Myocyte (in vitro differentiated cells): Measurements from ENCODE around the gene RINL. TPM values are rescaled to one million over a fixed set of nuclear protein-coding genes. Genes with fewer than 3 reads are reported as not detected.
"Not testable (repeated sequence)": the region's sequence is repeated elsewhere in the genome, so short reads cannot be mapped to it uniquely, and the experiment has no call there.

Source experiments
- DNase-seq: peaks from one replicate; pipeline ENCODE4 v3.0.0-alpha.2; 2012; ENCODE audit warnings: low read depth
- total RNA-seq: library from RNA; depleted of rRNA; stranded (reverse); fragments of >200 nt; gene quantifications from 2 replicates; pipeline ENCODE4 v1.2.3, GENCODE V29; 2014

RINL gene
- total RNA-seq, 1 donor from 2014 or later: 8.3 TPM

- DNase-seq: peak; percentile 80
These were observed 712 bp upstream of the RINL start for GRCh38 chr19:38878575-38879399.

GRCh38 chr19:38875656-38876395, 2.2 kb downstream of the RINL start:
- peak; percentile 66 for DNase-seq

DNA sequence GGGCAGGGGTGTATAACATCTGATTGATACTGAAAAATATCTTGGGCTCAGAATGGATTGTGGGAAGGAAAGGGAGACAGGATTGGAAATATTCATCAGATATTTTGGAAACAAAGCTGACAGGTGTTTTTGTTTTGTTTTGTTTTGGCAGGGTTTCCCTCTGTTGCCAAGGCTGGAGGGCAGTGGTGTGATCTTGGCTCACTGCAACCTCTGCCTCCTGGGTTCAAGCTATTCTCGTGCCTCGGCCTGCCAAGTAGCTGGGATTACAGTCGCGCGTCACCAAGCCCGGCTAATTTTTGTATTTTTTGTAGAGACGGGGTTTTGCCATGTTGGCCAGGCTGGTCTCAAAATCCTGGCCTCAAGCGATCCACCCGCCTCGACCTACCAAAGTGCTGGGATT, 4.7 kb downstream of the RINL start:
- peak; percentile 66 for DNase-seq

DNA sequence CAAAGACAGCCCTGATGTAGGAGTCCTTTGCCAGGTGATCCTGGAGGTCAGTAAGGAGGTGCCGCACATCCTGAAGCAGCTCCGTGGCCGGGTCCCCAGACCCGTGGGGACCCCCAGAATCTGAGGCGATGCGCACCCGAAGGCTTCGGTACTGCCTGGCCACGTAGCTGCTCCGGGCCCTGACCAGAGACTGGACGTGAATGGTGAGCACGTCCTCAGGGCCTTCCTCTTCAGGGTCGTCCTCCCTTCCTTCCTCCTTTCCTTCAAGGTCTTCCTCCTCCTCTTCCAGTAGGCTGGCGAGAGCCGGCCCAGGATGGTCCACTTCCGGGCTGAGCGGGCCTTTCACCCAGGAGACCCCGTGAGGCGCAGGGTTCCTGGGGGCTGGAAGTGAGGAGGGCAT, 7.5 kb downstream of the RINL start:
- DNase-seq: no peak

- DNase-seq: no peak
These were observed 8.1 kb downstream of the RINL start for GRCh38 chr19:38869836-38870607.

DNA sequence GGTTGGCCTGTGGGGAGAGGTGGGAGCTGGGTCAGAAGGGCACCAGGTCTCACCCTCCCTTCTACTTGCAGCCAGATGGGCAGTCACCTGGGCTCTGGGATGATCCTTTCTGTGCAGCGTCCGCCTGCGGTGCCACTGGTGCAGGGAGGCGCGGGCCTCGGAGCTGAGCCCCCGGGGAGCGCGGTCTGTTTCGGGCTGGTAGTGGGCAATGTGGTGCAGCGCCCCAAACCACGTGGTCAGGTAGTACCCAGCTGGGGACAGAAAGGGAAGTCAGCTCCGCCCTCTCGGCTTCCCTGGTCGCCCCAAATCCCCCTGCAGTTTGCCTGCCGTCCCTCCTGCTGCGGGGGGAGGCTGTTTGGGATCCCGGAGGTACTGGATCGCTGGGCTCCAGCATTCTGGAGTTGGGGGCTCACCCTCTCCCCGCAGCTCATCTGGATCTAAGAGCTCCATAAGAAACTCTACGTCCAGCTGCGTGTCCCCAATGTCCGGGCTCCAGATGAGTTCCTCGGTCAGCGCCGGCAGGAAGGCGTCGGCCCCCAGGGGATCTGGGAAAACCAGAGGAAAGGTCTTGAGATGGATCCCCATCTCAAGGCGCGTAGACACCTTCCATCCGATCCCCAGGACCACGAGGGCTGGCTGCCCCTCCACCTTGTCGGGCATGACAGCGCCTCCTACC, 8.8 kb downstream of the RINL start:
- DNase-seq: no peak

GRCh38 chr19:38868551-38868950, 9.5 kb downstream of the RINL start:
- DNase-seq: no peak

DNA sequence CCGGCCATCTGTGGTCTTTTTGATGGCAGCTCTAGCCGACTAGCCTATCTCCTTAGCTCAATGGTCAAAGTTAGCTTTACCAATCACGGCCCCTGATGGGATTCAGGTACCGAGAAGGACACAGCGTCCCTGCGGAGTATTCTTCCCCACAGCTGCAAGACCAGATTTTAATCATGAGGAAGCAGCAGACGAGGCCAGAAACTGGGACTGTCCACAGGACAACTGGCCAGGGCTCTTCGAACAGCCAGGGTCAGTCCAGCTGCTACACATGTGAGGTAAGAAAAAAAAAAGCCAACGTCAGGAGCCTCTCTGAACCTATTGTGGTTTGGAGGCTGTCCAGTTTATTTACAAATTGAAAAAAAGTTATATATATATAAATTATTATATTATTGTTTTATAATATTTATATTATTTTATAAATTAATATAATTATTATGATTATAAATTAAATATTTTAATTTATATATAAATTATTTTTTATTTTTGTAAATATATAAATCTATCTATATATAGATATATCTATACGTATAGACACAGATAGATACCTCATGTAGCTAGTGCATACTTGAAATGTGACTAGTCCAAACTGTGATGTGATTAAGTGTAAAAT, 10.8 kb downstream of the RINL start:
- peak; percentile 76 for DNase-seq

- peak; percentile 92 for DNase-seq
These were observed 15.6 kb downstream of the RINL start for GRCh38 chr19:38862321-38863059.

GRCh38 chr19:38861368-38861767, 16.7 kb downstream of the RINL start:
- DNase-seq: no peak

DNA sequence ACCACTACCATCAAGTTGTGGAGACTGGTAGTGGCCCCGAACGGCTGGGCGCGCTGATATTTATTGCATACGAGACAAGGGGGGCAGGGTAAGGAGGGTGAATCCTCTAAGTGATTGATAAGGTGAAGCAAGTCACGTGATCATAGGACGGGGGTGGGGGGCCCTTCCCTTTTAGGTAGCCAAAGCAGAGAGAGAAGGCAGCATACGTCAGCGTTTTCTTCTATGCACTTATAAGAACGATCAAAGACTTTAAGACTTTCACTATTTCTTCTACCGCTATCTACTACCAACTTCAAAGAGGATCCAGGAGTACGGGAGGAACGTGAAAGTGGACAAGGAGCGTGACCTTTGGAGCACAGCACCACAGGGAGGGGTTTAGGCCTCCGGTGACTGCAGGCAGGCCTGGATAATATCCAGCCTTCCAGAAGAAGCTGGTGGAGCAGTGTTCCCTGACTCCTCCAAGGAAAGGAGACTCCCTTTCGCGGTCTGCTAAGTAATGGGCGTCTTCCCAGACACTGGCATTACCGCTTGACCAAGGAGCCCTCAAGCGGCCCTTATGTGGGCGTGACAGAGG, 18.4 kb downstream of the RINL start:
- not testable (repeated sequence) for DNase-seq

- no peak for DNase-seq
These were observed 21.3 kb downstream of the RINL start for GRCh38 chr19:38856813-38857212.

DNA sequence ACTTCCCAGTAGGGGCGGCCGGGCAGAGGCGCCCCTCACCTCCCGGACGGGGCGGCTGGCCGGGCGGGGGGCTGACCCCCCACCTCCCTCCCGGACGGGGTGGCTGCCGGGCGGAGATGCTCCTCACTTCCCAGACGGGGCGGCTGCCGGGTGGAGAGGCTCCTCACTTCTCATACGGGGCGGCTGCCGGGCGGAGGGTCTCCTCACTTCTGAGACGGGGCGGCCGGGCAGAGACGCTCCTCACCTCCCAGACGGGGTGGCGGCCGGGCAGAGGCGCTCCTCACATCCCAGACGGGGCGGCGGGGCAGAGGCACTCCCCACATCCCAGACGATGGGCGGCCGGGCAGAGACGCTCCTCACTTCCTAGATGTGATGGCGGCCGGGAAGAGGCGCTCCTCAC, 22.3 kb downstream of the RINL start:
- DNase-seq: not testable (repeated sequence)

GRCh38 chr19:38854961-38855360, 23.1 kb downstream of the RINL start:
- DNase-seq: not testable (repeated sequence)

- DNase-seq: no peak
These were observed 24.9 kb downstream of the RINL start for GRCh38 chr19:38853214-38853613.

DNA sequence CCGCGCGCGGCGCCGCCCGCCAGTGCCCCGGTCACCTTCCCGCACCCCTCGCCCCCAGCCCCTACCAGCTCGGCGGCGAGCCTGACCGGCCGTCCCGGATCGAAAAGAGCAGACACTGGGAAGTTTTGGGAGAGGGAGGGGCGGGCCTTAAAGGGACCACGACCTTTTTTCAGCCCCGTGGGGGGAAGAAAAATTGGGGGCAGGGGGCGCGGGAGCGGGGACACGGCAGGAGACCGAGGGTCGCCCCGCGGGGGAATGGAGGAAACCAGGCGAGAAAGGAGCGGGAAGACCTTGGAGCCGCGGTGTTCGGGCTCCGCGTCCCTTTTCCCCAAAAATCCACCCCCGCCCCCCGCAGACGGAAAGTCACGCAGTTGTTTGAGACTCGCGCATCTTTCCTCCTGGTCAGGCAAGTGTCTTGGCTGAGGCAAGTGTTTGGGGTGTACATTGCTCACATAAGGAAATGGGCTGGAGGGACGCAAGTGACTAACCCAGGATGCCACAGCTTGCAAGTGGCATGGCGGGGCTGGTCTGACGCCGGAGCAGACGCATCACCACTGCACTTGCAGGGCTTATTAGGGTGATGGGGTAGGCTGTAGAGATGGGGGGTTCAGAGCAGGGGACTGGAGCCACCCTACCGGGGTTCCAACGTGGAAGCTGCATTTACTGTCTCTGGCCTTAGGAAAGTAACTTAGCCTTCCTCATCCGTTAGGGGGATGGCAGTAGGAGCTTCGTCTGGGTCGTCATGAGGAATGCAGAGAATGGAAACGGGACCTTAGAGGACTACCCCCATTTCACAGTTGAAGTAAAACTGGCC, 25.6 kb downstream of the RINL start:
- peak; percentile 83 for DNase-seq

GRCh38 chr19:38851622-38852230, 26.3 kb downstream of the RINL start:
- peak; percentile 96 for DNase-seq

DNA sequence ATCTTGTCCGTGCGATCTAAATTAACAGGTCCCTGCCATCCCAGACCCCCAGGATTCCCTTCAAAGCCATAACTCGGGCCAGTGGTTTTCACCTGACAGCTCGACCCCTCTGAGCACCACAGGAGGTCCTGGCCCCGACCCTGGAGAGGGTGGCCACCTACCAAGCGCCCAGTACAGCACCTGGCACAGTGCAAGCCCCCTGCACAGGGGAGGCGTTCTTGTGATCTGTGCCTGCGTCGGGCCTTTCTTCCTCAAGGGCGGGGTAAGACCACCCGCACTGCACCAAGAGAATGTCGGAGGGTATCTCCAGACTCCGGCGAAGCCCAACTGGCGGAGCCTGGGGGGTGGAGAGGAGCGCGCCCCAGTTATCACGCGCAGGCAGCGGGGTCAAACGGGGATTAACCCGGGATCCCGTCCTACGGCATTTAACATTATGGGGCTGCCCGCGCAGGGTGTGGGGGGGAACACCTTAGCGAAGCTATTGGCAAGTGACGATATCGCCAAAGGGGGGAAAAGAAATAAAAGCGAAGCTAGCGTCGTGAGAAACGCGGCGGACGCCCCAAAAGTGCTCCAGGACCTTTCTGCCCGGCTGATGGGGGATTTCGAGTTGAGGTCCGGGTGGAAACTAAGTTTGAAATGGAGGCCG, 27.0 kb downstream of the RINL start:
- DNase-seq: no peak
